ENCODE measurements around the gene LDHB.

DNA sequence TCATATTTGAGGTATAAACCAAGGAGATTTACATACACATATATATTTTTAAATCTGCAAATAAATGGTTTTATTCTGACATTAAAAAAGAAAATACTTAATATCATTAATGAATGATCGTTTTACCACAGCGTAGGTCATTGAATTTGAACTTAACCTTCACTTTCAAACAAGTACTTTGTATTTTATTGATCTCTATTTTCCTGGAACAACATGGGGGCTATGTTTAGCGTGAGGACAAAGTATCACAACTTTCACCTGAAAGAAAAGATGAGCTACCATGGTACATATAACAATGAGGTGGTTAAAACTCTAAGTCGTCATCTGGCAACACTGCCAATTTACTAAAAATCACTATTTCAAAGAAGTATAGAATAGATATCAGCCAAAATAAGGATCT is 59.0 kb downstream of the LDHB start:
- TF ChIP-seq, protein P1, sequence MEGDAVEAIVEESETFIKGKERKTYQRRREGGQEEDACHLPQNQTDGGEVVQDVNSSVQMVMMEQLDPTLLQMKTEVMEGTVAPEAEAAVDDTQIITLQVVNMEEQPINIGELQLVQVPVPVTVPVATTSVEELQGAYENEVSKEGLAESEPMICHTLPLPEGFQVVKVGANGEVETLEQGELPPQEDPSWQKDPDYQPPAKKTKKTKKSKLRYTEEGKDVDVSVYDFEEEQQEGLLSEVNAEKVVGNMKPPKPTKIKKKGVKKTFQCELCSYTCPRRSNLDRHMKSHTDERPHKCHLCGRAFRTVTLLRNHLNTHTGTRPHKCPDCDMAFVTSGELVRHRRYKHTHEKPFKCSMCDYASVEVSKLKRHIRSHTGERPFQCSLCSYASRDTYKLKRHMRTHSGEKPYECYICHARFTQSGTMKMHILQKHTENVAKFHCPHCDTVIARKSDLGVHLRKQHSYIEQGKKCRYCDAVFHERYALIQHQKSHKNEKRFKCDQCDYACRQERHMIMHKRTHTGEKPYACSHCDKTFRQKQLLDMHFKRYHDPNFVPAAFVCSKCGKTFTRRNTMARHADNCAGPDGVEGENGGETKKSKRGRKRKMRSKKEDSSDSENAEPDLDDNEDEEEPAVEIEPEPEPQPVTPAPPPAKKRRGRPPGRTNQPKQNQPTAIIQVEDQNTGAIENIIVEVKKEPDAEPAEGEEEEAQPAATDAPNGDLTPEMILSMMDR (IDR thresholded peaks at IDR 0.05; ENCODE audit: low read depth, low read length), result no peak
- TF ChIP-seq, protein P2, sequence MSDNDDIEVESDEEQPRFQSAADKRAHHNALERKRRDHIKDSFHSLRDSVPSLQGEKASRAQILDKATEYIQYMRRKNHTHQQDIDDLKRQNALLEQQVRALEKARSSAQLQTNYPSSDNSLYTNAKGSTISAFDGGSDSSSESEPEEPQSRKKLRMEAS (IDR thresholded peaks at IDR 0.05; ENCODE audit: low read depth, low read length), result no peak
- no peak for TF ChIP-seq POLR2A (IDR thresholded peaks at IDR 0.05; ENCODE audit: extremely low read depth, insufficient read length)
- TF ChIP-seq MYC (IDR thresholded peaks at IDR 0.05; ENCODE audit: low read depth, low read length), result no peak

Data from NB4 (cell line).